CD4-positive, CD25-positive, alpha-beta regulatory T cell (primary cell): Measurements from ENCODE around the gene LYPD3. TPM values are rescaled to one million over a fixed set of nuclear protein-coding genes. Genes with fewer than 3 reads are reported as not detected.

ENCODE experiments used
- ATAC-seq, 2 donors: fragments of 150-1000 bp; cut with Tn5 transposase; one replicate each; pipeline ENCODE4 v1.10.0; 2021; ENCODE audit warnings: low read depth in 2 of 2, moderate number of reproducible peaks in 2 of 2, moderate library complexity in 1 of 2
- DNase-seq, 3 donors: peaks; one replicate each; pipeline versions ENCODE4 v3.0.0 to v3.0.0-alpha.2; 2012 to 2022; ENCODE audit warnings: mixed read lengths in 1 of 3
- H3K27ac ChIP-seq: one replicate; pipeline ENCODE4 v1.7.0; 2013; ENCODE audit warnings: mild to moderate bottlenecking, low read length; ENCODE audit not compliant: insufficient read depth, poor library complexity, severe bottlenecking
- H3K27me3 ChIP-seq: one replicate; pipeline ENCODE4 v1.7.0; 2013; ENCODE audit warnings: low read length; ENCODE audit not compliant: control insufficient read depth, insufficient read depth
- H3K36me3 ChIP-seq: one replicate; pipeline ENCODE4 v1.7.0; 2013; ENCODE audit warnings: mild to moderate bottlenecking, low read length, moderate library complexity; ENCODE audit not compliant: control insufficient read depth, insufficient read depth
- H3K4me1 ChIP-seq: 2 replicates; pipeline ENCODE4 v1.7.0; 2013; ENCODE audit warnings: mild to moderate bottlenecking, low read length; ENCODE audit not compliant: insufficient read depth, control insufficient read depth, poor library complexity, severe bottlenecking
- H3K4me3 ChIP-seq: one replicate; pipeline ENCODE4 v1.7.0; 2013; ENCODE audit warnings: low read depth, mild to moderate bottlenecking, low read length, moderate library complexity
- H3K9me3 ChIP-seq, 2 experiments: 1 replicate in 1 of 2; 2 replicates in 1 of 2; pipeline ENCODE4 v1.7.0; 2013; ENCODE audit warnings: low read length in 2 of 2, mild to moderate bottlenecking in 1 of 2, moderate library complexity in 1 of 2; ENCODE audit not compliant: control insufficient read depth in 2 of 2
- H3K27ac Mint-ChIP-seq, 3 donors: one replicate each; pipeline ENCODE4 v1.8.0; 2020 to 2022; ENCODE audit warnings: mild to moderate bottlenecking in 3 of 3, mixed read lengths in 3 of 3, moderate library complexity in 2 of 3
- H3K27me3 Mint-ChIP-seq: one replicate; pipeline ENCODE4 v1.8.0; 2022; ENCODE audit warnings: mild to moderate bottlenecking, mixed read lengths
- H3K36me3 Mint-ChIP-seq: one replicate; pipeline ENCODE4 v1.8.0; 2020; ENCODE audit warnings: mixed read lengths
- H3K4me1 Mint-ChIP-seq, 4 donors: one replicate each; pipeline ENCODE4 v1.8.0; 2020 to 2022; ENCODE audit warnings: mixed read lengths in 4 of 4, mild to moderate bottlenecking in 1 of 4
- H3K4me3 Mint-ChIP-seq, 4 donors: one replicate each; pipeline ENCODE4 v1.8.0; 2020 to 2022; ENCODE audit warnings: mild to moderate bottlenecking in 4 of 4, mixed read lengths in 4 of 4, moderate library complexity in 3 of 4
- H3K9me3 Mint-ChIP-seq, 7 donors: one replicate each; pipeline ENCODE4 v1.8.0; 2020 to 2022; ENCODE audit warnings: mixed read lengths in 7 of 7, mild to moderate bottlenecking in 3 of 7, moderate library complexity in 2 of 7
- polyA plus RNA-seq, 4 donors: library from polyadenylated mRNA; unstranded; fragments of 300-500 nt; fragmentation: Illumina TruSeq; gene quantifications; one replicate each; pipeline ENCODE4 v1.2.3, GENCODE V29; 2021
- total RNA-seq: library from RNA; stranded (reverse); gene quantifications from one replicate; pipeline ENCODE4 v1.2.3, GENCODE V29; 2022

LYPD3 gene
- total and polyA plus RNA-seq, 5 donors from 2014 or later, result 1.8 to 12.7 (median 4.5) TPM

DNA sequence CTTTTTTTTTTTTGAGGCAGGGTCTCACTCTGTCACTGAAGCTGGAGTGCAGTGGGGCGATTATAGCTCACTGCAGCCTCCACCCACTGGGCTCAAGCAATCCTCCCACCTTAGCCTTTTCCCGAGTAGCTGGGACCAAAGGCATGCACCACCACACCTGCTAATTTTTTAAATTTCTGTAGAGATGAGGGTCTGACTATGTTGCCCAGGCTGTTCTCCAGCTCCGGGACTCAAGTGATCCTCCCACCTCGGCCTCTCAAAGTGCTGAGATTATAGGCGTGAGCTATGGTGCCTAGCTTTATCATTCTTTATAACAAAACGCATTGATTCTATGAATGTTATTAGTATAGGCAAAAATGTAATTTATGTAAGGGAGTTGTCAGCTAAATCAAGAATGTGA is 17.9 kb upstream of the LYPD3 start:
- Mint-ChIP-seq H3K27me3 (no peaks in the 10 kb centered on the region), H3K27ac (peak overlapping the region in 1 of 3 donors; percentile 50), H3K4me3 (no peak overlapping the region), H3K36me3 (peaks cover 17% of the 10 kb centered on the region), H3K9me3 (no peaks in the 10 kb centered on the region), H3K4me1 (peaks cover 0 to 2% (median 1%) of the 10 kb centered on the region in 4 donors)
- Histone ChIP-seq H3K4me3 (no peak overlapping the region), H3K4me1 (no peaks in the 10 kb centered on the region), H3K27ac (no peak overlapping the region), H3K27me3 (no peaks in the 10 kb centered on the region), H3K9me3 (no peaks in the 10 kb centered on the region), H3K36me3 (peaks cover 3% of the 10 kb centered on the region)
- no peak for ATAC-seq
- no peak for DNase-seq

- no peak overlapping the region for H3K4me3 ChIP-seq
- Mint-ChIP-seq H3K36me3 (peaks cover 23% of the 10 kb centered on the region), H3K4me3 (no peak overlapping the region), H3K4me1 (peaks cover 0 to 5% (median 2%) of the 10 kb centered on the region in 4 donors), H3K9me3 (no peaks in the 10 kb centered on the region), H3K27ac (no peak overlapping the region), H3K27me3 (no peaks in the 10 kb centered on the region)
- H3K9me3 ChIP-seq, result no peaks in the 10 kb centered on the region
- no peaks in the 10 kb centered on the region for H3K4me1 ChIP-seq
- peaks cover 5% of the 10 kb centered on the region for H3K36me3 ChIP-seq
- H3K27me3 ChIP-seq, result no peaks in the 10 kb centered on the region
- no peak for ATAC-seq
- H3K27ac ChIP-seq, result no peak overlapping the region
- DNase-seq, result no peak
Observed at GRCh38 chr19:43482193-43482592, 16.8 kb upstream of the LYPD3 start.

GRCh38 chr19:43481701-43482100 is 16.3 kb upstream of the LYPD3 start:
- no peaks in the 10 kb centered on the region for H3K27me3 Mint-ChIP-seq
- H3K4me1 Mint-ChIP-seq, result peaks cover 0 to 5% (median 3%) of the 10 kb centered on the region in 4 donors
- H3K4me3 Mint-ChIP-seq, result no peak overlapping the region
- no peak for DNase-seq
- peaks cover 23% of the 10 kb centered on the region for H3K36me3 Mint-ChIP-seq
- H3K27ac ChIP-seq, result no peak overlapping the region
- H3K9me3 Mint-ChIP-seq, result no peaks in the 10 kb centered on the region
- no peaks in the 10 kb centered on the region for H3K27me3 ChIP-seq
- H3K27ac Mint-ChIP-seq, result peak overlapping the region in 1 of 3 donors; percentile 79
- H3K9me3 ChIP-seq, result no peaks in the 10 kb centered on the region
- no peaks in the 10 kb centered on the region for H3K4me1 ChIP-seq
- H3K36me3 ChIP-seq, result peaks cover 5% of the 10 kb centered on the region
- ATAC-seq, result no peak
- H3K4me3 ChIP-seq, result no peak overlapping the region

DNA sequence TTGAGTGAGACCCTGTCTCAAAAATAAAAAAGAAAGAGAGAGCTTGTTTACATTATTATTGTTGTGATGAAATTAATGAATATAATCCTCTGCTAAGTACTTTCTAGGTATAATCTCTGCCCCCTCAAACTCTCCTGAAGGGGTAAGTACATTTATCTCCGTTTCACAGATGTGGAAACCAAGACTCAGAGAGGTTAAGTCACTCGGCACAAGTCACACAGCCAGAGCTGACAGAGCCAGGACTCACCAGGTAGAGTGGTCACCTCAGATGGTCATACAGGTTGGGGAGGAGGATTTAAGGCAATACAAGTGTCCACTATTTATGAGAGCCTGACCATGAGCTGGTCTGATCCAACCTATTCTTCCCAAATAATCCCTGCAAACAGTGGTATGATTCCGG is 15.2 kb upstream of the LYPD3 start:
- Histone ChIP-seq H3K27ac (no peak overlapping the region), H3K4me1 (peaks cover 4% of the 10 kb centered on the region), H3K27me3 (no peaks in the 10 kb centered on the region), H3K9me3 (no peaks in the 10 kb centered on the region), H3K36me3 (peaks cover 5% of the 10 kb centered on the region), H3K4me3 (no peak overlapping the region)
- Mint-ChIP-seq H3K27me3 (no peaks in the 10 kb centered on the region), H3K4me3 (no peak overlapping the region), H3K36me3 (peaks cover 23% of the 10 kb centered on the region), H3K27ac (peak overlapping the region in 2 of 3 donors; percentile 52 to 71), H3K4me1 (peaks cover under 1 to 9% (median 4%) of the 10 kb centered on the region in 4 donors), H3K9me3 (peaks cover 0 to under 1% (median 0%) of the 10 kb centered on the region in 7 donors)
- ATAC-seq (no peak), DNase-seq (no peak)

DNA sequence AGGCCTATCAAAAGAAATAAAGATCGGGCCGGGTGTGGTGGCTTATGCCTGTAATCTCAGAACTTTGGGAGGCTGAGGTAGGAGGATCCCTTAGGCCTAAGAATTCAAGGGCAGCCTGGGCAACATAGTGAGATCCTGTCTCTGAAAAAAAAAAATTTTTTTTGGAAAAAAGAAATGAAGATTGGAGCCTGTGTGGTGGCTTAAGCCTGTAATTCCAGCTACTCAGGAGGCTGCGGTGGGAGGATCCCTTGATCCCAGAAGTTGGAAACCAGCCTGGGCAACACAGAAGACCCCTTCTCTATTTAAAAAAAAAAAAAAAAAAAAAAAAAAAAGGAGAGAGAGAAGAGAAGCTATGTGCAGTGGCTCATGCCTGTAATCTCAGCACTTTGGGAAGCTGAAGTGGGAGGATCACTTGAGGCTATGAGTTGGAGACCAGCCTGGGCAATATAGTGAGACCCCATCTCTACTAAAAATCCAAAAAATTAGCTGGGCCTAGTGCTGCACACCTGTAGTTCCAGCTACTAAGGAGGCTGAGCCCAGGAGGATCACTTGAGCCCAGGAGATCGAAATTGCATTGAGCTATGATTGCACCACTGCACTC is 14.7 kb upstream of the LYPD3 start:
- no peak overlapping the region for H3K27ac ChIP-seq

DNA sequence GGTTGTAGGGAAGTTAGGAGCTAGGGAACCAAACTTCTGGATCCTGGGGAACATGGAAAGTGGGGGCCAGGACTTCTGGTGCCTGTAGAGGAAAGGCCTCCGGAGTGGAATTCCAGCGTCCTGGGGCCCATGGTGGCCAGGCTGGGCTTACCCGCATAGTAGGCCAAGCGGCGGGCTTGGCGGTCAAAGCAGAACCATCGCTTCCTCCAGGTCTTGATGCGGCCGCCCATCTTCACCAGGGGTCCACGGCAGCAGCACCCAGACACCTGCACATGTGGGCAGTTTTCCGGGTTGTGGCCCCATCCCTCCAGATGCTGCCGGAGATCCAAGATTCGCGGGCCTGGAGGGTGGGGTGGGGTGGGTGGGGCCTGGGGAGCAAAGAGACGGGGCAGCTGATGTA is 13.8 kb upstream of the LYPD3 start:
- peaks cover 5% of the 10 kb centered on the region for H3K36me3 ChIP-seq
- no peak overlapping the region for H3K4me3 ChIP-seq
- H3K27ac ChIP-seq, result no peak overlapping the region
- H3K4me1 ChIP-seq, result peaks cover 15% of the 10 kb centered on the region
- H3K36me3 Mint-ChIP-seq, result peaks cover 25% of the 10 kb centered on the region
- no peak for DNase-seq
- no peak overlapping the region for H3K4me3 Mint-ChIP-seq
- peaks cover 6 to 18% (median 12%) of the 10 kb centered on the region in 4 donors for H3K4me1 Mint-ChIP-seq
- H3K27me3 Mint-ChIP-seq, result no peaks in the 10 kb centered on the region
- peaks cover 0 to 2% (median 0%) of the 10 kb centered on the region in 7 donors for H3K9me3 Mint-ChIP-seq
- H3K27ac Mint-ChIP-seq, result peak overlapping the region in 1 of 3 donors; percentile 83
- H3K27me3 ChIP-seq, result no peaks in the 10 kb centered on the region
- no peak for ATAC-seq
- H3K9me3 ChIP-seq, result no peaks in the 10 kb centered on the region

More for the DNA sequence above, 14.7 kb upstream of the LYPD3 start:
- Mint-ChIP-seq H3K4me1 (peaks cover 6 to 14% (median 9%) of the 10 kb centered on the region in 4 donors), H3K4me3 (no peak overlapping the region), H3K27me3 (no peaks in the 10 kb centered on the region), H3K9me3 (peaks cover 0 to 2% (median 0%) of the 10 kb centered on the region in 7 donors), H3K27ac (peak overlapping the region in 1 of 3 donors; percentile 71), H3K36me3 (peaks cover 25% of the 10 kb centered on the region)
- Histone ChIP-seq H3K4me1 (peaks cover 9% of the 10 kb centered on the region), H3K36me3 (peaks cover 5% of the 10 kb centered on the region), H3K4me3 (no peak overlapping the region), H3K27me3 (no peaks in the 10 kb centered on the region), H3K9me3 (no peaks in the 10 kb centered on the region)
- ATAC-seq (no peak), DNase-seq (no peak)

GRCh38 chr19:43478323-43478722 is 12.9 kb upstream of the LYPD3 start:
- Mint-ChIP-seq H3K4me1 (peaks cover 6 to 23% (median 16%) of the 10 kb centered on the region in 4 donors), H3K36me3 (peaks cover 25% of the 10 kb centered on the region), H3K9me3 (peaks cover 0 to 2% (median 0%) of the 10 kb centered on the region in 7 donors), H3K27ac (peak overlapping the region in 2 of 3 donors; percentile 70 to 77), H3K4me3 (peak overlapping the region in 2 of 4 donors; percentile 19 to 47), H3K27me3 (no peaks in the 10 kb centered on the region)
- DNase-seq (no peak), ATAC-seq (no peak)
- Histone ChIP-seq H3K4me3 (no peak overlapping the region), H3K9me3 (no peaks in the 10 kb centered on the region), H3K27me3 (no peaks in the 10 kb centered on the region), H3K27ac (no peak overlapping the region), H3K36me3 (peaks cover 5% of the 10 kb centered on the region), H3K4me1 (peaks cover 15% of the 10 kb centered on the region)

DNA sequence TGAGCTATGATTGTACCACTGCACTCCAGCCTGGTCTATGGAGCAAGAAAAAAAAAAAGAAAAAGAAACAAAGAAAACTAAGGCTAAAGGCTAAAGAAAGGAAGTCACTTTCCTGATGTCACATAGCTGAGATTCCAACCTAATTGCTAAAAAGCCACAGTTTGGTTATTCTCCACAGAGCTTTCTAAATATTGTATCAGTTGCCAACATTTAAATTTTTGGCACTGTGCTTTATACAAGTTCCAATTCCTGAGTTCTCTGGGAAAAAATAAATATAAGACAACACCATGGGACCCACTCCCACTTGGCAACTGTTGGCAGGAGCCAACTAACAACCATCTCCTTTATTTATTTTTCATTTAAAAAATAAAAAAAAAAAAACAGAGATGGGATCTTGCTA is 11.2 kb upstream of the LYPD3 start:
- H3K4me1 Mint-ChIP-seq, result peaks cover 6 to 30% (median 18%) of the 10 kb centered on the region in 4 donors
- peak overlapping the region in 2 of 3 donors; percentile 96 to 99 for H3K27ac Mint-ChIP-seq
- H3K9me3 Mint-ChIP-seq, result peaks cover 0 to 2% (median 0%) of the 10 kb centered on the region in 7 donors
- no peaks in the 10 kb centered on the region for H3K27me3 Mint-ChIP-seq
- Histone ChIP-seq H3K27me3 (no peaks in the 10 kb centered on the region), H3K36me3 (peaks cover 2% of the 10 kb centered on the region), H3K9me3 (no peaks in the 10 kb centered on the region), H3K4me1 (peaks cover 15% of the 10 kb centered on the region), H3K27ac (no peak overlapping the region), H3K4me3 (no peak overlapping the region)
- peaks cover 18% of the 10 kb centered on the region for H3K36me3 Mint-ChIP-seq
- DNase-seq (no peak), ATAC-seq (no peak)
- H3K4me3 Mint-ChIP-seq, result no peak overlapping the region
